Gastroesophageal sphincter (tissue), 3 donors: ENCODE results near the gene SNX8.

Experiments
- CTCF ChIP-seq, 4 experiments: fragments of 200-600 bp in 2 of 4; fragments of 450-650 bp in 2 of 4; sonication (generic) in 1 of 4; IDR thresholded peaks; one replicate each; pipeline ENCODE4 v1.5.1; 2017 to 2019; ENCODE audit warnings: antibody characterized with exemption in 4 of 4, mild to moderate bottlenecking in 2 of 4, moderate library complexity in 2 of 4
- EP300 ChIP-seq: sonication (generic); formaldehyde crosslinking; IDR thresholded peaks from one replicate; pipeline ENCODE4 v1.6.1; 2017; ENCODE audit warnings: antibody characterized with exemption, mild to moderate bottlenecking
- POLR2A ChIP-seq, 2 donors: fragments of 450-650 bp; IDR thresholded peaks; one replicate each; pipeline ENCODE4 v1.6.1; 2017; ENCODE audit warnings: antibody characterized with exemption in 2 of 2, mild to moderate bottlenecking in 2 of 2, moderate library complexity in 1 of 2
- POLR2AphosphoS5 ChIP-seq: sonication (generic); formaldehyde crosslinking; IDR thresholded peaks from one replicate; pipeline ENCODE4 v1.6.1; 2017; ENCODE audit warnings: antibody characterized with exemption

DNA sequence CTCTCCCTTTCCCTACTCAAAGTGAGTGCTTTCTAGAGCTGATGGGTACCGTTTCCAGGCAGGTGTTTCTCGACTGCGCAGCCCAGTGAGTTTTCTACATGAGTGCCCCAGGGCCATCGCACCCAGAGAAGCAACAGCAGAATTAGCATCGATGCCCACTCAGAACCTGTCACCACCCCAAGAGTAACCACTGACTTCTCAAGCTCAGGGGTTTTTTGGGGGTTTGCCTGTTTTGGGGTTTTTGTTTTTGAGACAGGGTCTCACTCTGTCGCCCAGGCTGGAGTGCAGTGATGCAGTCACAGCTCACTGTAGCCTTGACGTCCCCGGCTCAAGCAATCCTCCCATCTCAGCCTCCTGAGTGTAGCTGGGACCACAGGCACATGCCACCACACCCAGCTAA, 25.7 kb downstream of the SNX8 start:
- TF ChIP-seq CTCF (IDR thresholded peaks at IDR 0.05): no peak
- TF ChIP-seq POLR2A (IDR thresholded peaks at IDR 0.05): no peak
- TF ChIP-seq POLR2AphosphoS5: no peak
- no peak for TF ChIP-seq EP300
